Activated CD4-positive, alpha-beta T cell treated with anti-CD3 and anti-CD28 coated beads for 36 hours (primary cell): ENCODE data around the gene FAM151A. TPM values are rescaled to one million over a fixed set of nuclear protein-coding genes. Genes with fewer than 3 reads are reported as not detected.
"Not testable (repeated sequence)": the region's sequence is repeated elsewhere in the genome, so short reads cannot be mapped to it uniquely, and the experiment has no call there.

ENCODE experiments used
- ATAC-seq: fragments of 200-7000 bp; cut with Tn5 transposase; one replicate; pipeline ENCODE4 v1.10.0; 2021; ENCODE audit warnings: mild to moderate bottlenecking, moderate library complexity
- CTCF ChIA-PET: fragments of 350-600 bp; sonication (Branson Sonifier 250); formaldehyde crosslinking; loops from one replicate; lab custom pipeline; 2021; ENCODE audit warnings: antibody characterized with exemption; lab: Charles Lee
- POLR2A ChIA-PET: fragments of 350-600 bp; sonication (Branson Sonifier 250); formaldehyde crosslinking; loops from one replicate; lab custom pipeline; 2021; ENCODE audit warnings: antibody characterized with exemption, inconsistent platforms; lab: Charles Lee
- DNase-seq: peaks from one replicate; pipeline ENCODE4 v3.0.0-alpha.2; 2020
- H3K27ac Mint-ChIP-seq: one replicate; pipeline ENCODE4 v1.8.0; 2021; ENCODE audit warnings: mixed read lengths
- H3K27me3 Mint-ChIP-seq: one replicate; pipeline ENCODE4 v1.8.0; 2021; ENCODE audit warnings: mixed read lengths
- H3K36me3 Mint-ChIP-seq: one replicate; pipeline ENCODE4 v1.8.0; 2021; ENCODE audit warnings: low read depth, mixed read lengths
- H3K4me1 Mint-ChIP-seq: one replicate; pipeline ENCODE4 v1.8.0; 2021; ENCODE audit warnings: mixed read lengths
- H3K4me3 Mint-ChIP-seq: one replicate; pipeline ENCODE4 v1.8.0; 2021; ENCODE audit warnings: mild to moderate bottlenecking, moderate library complexity, mixed read lengths
- H3K9me3 Mint-ChIP-seq: one replicate; pipeline ENCODE4 v1.8.0; 2021; ENCODE audit warnings: low read depth, mixed read lengths
- intact Hi-C, 2 experiments: fragments of 100-400 bp; cut with DNase I in 1 of 2; cut with micrococcal nuclease in 1 of 2; formaldehyde crosslinking; loops; one replicate each; pipeline versions ENCODE4 v1.14.2 to v1.15.1; 2022 to 2024; cut with DNase I, micrococcal nuclease
- total RNA-seq, 2 experiments: library from RNA; stranded (reverse); gene quantifications; one replicate each; pipeline ENCODE4 v1.2.3, GENCODE V29; 2021

Gene FAM151A
- total RNA-seq, 2 experiments from 2014 or later = not detected

GRCh38 chr1:54651608-54652007 is 28.3 kb upstream of the FAM151A start:
- Mint-ChIP-seq H3K9me3 (no peaks in the 10 kb centered on the region), H3K36me3 (no peaks in the 10 kb centered on the region), H3K27me3 (peaks cover 7% of the 10 kb centered on the region), H3K4me3 (no peak overlapping the region), H3K4me1 (no peaks in the 10 kb centered on the region), H3K27ac (no peak overlapping the region)
- ATAC-seq (no peak), DNase-seq (no peak)
- intact Hi-C loops = no loop called here
- CTCF ChIA-PET = interaction anchor here (1.2 kb wide), 1 partner anchor 21 kb away, joined by 4 read pairs; no protein-coding TSS in a partner anchor
- POLR2A ChIA-PET = no interaction called here

DNA sequence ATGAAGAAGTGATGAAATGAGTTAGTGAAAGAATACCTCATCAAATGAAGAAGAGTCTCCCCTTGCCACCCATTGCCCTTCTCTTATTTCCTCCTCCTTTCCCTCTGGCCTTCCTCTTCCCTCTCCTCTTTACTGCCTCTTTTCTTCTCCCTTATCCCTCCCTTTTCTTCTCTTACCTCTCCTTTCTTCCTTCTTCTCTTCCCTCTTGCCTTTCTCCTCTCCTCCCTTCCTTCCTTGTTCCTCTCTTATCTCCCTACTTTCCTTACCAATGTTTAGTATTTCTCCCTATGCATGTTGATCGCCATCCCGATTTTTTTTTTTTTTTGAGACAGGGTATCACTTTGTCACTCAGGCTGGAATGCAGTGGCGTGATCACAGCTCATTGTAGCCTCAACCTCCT is 27.1 kb upstream of the FAM151A start:
- no peaks in the 10 kb centered on the region for H3K4me1 Mint-ChIP-seq
- POLR2A ChIA-PET = no interaction called here
- peaks cover 7% of the 10 kb centered on the region for H3K27me3 Mint-ChIP-seq
- H3K9me3 Mint-ChIP-seq = no peaks in the 10 kb centered on the region
- CTCF ChIA-PET = no interaction called here
- no peaks in the 10 kb centered on the region for H3K36me3 Mint-ChIP-seq
- ATAC-seq (no peak), DNase-seq (no peak)
- intact Hi-C loops = no loop called here
- H3K4me3 Mint-ChIP-seq = no peak overlapping the region
- H3K27ac Mint-ChIP-seq = no peak overlapping the region

GRCh38 chr1:54649921-54650320 is 26.6 kb upstream of the FAM151A start:
- Mint-ChIP-seq H3K36me3 (no peaks in the 10 kb centered on the region), H3K4me1 (no peaks in the 10 kb centered on the region)

DNA sequence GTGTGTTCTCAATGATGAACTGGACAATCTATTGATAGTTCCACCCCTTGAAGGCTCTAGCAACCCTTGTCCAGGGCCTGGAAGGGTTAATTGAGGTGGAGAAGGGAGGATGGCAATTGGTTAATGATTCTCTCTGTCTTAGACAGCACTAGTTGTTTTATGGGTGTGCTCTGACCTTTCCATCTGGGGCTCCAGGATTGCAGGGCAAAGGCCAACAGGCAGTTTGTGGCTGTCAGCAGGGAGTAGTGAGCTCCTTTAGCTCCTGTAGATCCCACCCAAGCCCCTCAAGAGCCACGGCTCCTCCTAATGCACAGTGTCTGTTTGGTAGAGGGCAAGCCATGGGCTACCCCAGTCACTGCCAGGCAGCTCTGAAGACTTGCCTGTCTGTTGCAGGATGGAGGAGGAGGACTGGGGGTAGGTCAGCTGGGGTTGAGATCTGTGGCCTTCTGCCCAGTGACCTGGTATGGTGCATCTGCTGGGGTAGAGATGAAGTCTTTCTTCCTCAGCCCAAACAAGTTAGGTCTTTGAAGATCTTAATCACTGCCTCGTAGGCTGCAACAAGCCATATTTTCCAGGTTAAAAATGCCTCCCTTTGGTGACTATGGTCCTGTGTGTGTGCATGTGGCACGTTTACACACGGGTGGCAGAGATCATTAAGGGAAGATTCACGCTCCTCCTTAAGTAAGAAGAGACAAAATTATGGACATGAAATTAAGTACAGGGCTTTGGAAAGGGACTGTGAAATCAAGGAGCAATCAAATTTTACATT is 26.0 kb upstream of the FAM151A start:
- intact Hi-C loops = no loop called here
- DNase-seq = no peak
- no peak overlapping the region for H3K4me3 Mint-ChIP-seq
- H3K4me1 Mint-ChIP-seq = no peaks in the 10 kb centered on the region
- H3K27me3 Mint-ChIP-seq = peaks cover 7% of the 10 kb centered on the region
- H3K9me3 Mint-ChIP-seq = no peaks in the 10 kb centered on the region
- CTCF ChIA-PET = interaction anchor here (0.5 to 0.8 kb wide), 3 partner anchors 127 to 297 kb away, joined by 3 read pairs; no protein-coding TSS in a partner anchor
- POLR2A ChIA-PET = no interaction called here
- H3K27ac Mint-ChIP-seq = no peak overlapping the region
- no peaks in the 10 kb centered on the region for H3K36me3 Mint-ChIP-seq
- ATAC-seq = no peak

More at GRCh38 chr1:54649921-54650320, 26.6 kb upstream of the FAM151A start:
- ATAC-seq (no peak), DNase-seq (no peak)
- Mint-ChIP-seq H3K9me3 (no peaks in the 10 kb centered on the region), H3K27me3 (peaks cover 7% of the 10 kb centered on the region), H3K4me3 (no peak overlapping the region), H3K27ac (no peak overlapping the region)
- intact Hi-C loops = no loop called here
- ChIA-PET POLR2A (no interaction called here), CTCF (no interaction called here)

DNA sequence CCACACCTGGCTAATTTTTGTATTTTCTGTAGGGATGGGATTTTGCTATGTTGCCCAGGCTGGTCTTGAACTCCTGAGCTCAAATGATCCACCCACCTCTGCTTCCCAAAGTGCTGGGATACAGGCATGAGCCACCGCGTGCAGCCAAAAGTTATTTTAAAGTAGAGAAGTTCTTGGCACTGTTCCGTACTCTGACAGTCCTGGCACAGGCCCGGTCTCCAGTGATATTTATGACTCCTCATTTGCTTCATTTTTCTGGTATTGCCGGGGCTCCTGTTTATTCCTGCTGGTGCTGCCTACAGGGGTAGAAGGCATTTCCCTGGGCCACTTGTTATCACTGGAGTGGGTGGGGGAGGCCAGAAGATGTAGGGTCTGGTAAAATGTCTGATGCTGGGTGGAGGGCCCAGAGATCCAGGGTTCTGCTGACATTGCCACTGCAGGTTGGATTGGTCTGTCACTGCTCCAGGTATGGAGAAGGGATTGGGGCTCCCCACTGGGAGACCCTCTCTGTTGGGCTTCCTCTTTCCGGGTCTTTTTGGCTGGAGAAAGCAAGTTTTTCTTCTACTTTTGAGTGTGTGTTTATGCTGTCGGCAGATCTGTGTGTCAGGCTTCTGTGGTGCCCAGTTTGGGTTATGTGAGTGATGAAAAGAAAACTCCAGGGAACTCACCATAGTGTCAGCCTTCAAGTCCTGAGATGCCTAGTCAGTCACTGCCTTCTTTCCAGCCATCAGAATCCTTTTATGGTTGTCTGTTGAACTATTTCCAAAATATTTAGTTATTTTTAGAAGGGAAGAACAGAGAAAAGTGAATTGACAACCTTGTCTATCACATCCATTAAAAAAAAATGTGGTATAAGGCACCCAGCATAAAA is 22.7 kb upstream of the FAM151A start:
- ChIA-PET CTCF (no interaction called here), POLR2A (no interaction called here)
- Mint-ChIP-seq H3K36me3 (no peaks in the 10 kb centered on the region), H3K27ac (no peak overlapping the region), H3K9me3 (peaks cover 6% of the 10 kb centered on the region), H3K4me3 (no peak overlapping the region), H3K4me1 (no peaks in the 10 kb centered on the region), H3K27me3 (peaks cover 2% of the 10 kb centered on the region)
- intact Hi-C loops = no loop called here
- DNase-seq = no peak
- no peak for ATAC-seq

DNA sequence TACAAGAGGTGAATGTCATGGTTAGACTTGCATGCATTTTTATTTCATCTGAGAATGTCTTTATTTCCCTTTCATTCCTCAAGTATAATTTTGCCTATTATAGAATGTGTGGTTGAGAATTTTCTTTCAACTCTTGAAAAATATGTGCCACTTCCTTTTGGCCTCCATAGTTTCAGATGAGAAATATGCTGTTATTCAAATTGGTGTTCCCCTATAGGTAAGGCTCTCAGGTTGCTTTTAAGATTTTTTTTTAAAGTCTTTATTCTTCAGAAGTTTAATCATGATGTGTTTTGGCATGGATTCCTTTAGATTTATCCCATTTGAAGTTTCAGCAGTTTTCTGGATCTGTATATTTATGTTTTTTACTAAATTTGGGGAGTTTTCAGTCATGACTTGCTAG is 20.4 kb upstream of the FAM151A start:
- no peak for DNase-seq
- H3K27me3 Mint-ChIP-seq = peaks cover 4% of the 10 kb centered on the region
- no peaks in the 10 kb centered on the region for H3K36me3 Mint-ChIP-seq
- CTCF ChIA-PET = no interaction called here
- POLR2A ChIA-PET = no interaction called here
- ATAC-seq = no peak
- intact Hi-C loops = no loop called here
- H3K4me3 Mint-ChIP-seq = no peak overlapping the region
- H3K27ac Mint-ChIP-seq = no peak overlapping the region
- peaks cover 6% of the 10 kb centered on the region for H3K9me3 Mint-ChIP-seq
- H3K4me1 Mint-ChIP-seq = no peaks in the 10 kb centered on the region

- ChIA-PET POLR2A (interaction anchor here (0.6 kb wide), 1 partner anchor 592 kb away, joined by 3 read pairs; no protein-coding TSS in a partner anchor), CTCF (interaction anchor here (0.6 kb wide), 1 partner anchor 123 kb away, joined by 3 read pairs; no protein-coding TSS in a partner anchor)
- H3K36me3 Mint-ChIP-seq = no peaks in the 10 kb centered on the region
- intact Hi-C loops = no loop called here
- no peaks in the 10 kb centered on the region for H3K4me1 Mint-ChIP-seq
- H3K4me3 Mint-ChIP-seq = no peak within 1 kb of the TSS
- peaks cover 4% of the 10 kb centered on the region for H3K27me3 Mint-ChIP-seq
- ATAC-seq = no peak
- H3K9me3 Mint-ChIP-seq = peaks cover 6% of the 10 kb centered on the region
- DNase-seq = no peak
- H3K27ac Mint-ChIP-seq = no peak within 1 kb of the TSS
Observed at GRCh38 chr1:54640863-54641836, 17.8 kb upstream of the FAM151A start, which contains the start of gene MROH7. MROH7 (plus strand) TSS chr1:54641786; CDS start chr1:54652927, 11,141 bp downstream.

GRCh38 chr1:54640361-54640760 is 17.0 kb upstream of the FAM151A start:
- peaks cover 4% of the 10 kb centered on the region for H3K27me3 Mint-ChIP-seq
- intact Hi-C loops = no loop called here
- ChIA-PET CTCF (interaction anchor here (1.2 kb wide), 1 partner anchor 18 kb away, joined by 3 read pairs; no protein-coding TSS in a partner anchor), POLR2A (interaction anchor here (0.8 kb wide), 1 partner anchor 51 kb away, joined by 3 read pairs; no protein-coding TSS in a partner anchor)
- no peak for ATAC-seq
- no peak for DNase-seq
- H3K4me3 Mint-ChIP-seq = no peak overlapping the region
- peaks cover 6% of the 10 kb centered on the region for H3K9me3 Mint-ChIP-seq
- no peak overlapping the region for H3K27ac Mint-ChIP-seq
- H3K4me1 Mint-ChIP-seq = no peaks in the 10 kb centered on the region
- H3K36me3 Mint-ChIP-seq = no peaks in the 10 kb centered on the region

DNA sequence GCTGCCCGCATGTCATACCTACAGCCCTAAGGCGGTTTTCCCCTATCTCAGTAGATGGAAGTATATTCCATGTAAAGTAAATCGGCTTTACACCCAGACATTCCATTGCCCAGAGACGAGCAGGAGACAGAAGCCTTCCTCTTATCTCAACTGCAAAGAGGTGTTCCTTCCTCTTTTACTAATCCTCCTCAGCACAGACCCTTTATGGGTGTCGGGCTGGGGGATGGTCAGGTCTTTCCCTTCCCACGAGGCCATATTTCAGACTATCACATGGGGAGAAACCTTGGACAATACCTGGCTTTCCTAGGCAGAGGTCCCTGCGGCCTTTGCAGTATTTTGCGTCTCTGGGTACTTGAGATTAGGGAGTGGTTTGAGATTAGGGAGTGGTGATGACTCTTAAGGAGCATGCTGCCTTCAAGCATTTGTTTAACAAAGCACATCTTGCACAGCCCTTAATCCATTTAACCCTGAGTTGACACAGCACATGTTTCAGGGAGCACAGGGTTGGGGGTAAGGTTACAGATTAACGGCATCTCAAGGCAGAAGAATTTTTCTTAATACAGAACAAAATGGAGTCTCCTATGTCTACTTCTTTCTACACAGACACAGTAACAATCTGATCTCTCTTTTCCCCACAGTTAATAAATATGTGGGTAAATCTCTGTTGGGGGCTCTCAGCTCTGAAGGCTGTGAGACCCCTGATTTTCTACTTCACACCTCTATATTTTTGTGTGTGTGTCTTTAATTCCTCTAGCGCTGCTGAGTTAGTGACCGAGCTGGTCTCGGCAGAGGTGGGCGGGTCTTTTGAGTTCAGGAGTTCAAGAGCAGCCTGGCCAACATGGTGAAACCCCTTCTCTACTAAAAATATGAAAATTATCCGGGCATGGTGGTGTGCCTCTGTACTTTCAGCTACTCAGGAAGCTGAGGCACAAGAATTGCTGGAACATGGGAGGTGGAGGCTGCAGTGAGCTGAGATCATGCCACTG is 13.4 kb upstream of the FAM151A start:
- CTCF ChIA-PET = not testable (repeated sequence)

GRCh38 chr1:54635804-54636203 is 12.5 kb upstream of the FAM151A start:
- H3K4me1 Mint-ChIP-seq, H3K9me3 Mint-ChIP-seq, H3K27ac Mint-ChIP-seq, H3K4me3 Mint-ChIP-seq, DNase-seq, intact Hi-C loops, ATAC-seq, CTCF ChIA-PET, H3K27me3 Mint-ChIP-seq, POLR2A ChIA-PET, H3K36me3 Mint-ChIP-seq: not testable (repeated sequence)

More for the DNA sequence above, 13.4 kb upstream of the FAM151A start:
- H3K36me3 Mint-ChIP-seq, H3K27ac Mint-ChIP-seq, H3K4me3 Mint-ChIP-seq, H3K27me3 Mint-ChIP-seq, DNase-seq, intact Hi-C loops, ATAC-seq, H3K4me1 Mint-ChIP-seq, POLR2A ChIA-PET, H3K9me3 Mint-ChIP-seq: not testable (repeated sequence)
